Stimulated activated naive CD8-positive, alpha-beta T cell treated with anti-CD3 and anti-CD28 coated beads, Interleukin-15, Interleukin-2, amounts not matched to agents 100 ng/mL and 50 ng/mL, for 24 hours (primary cell): ENCODE results near the gene SLC35E3.

ENCODE experiments used
- H3K27ac Mint-ChIP-seq: one replicate; pipeline ENCODE4 v1.8.0; 2021; ENCODE audit warnings: mild to moderate bottlenecking, mixed read lengths
- H3K27me3 Mint-ChIP-seq: one replicate; pipeline ENCODE4 v1.8.0; 2021; ENCODE audit warnings: mixed read lengths
- H3K36me3 Mint-ChIP-seq: one replicate; pipeline ENCODE4 v1.8.0; 2021; ENCODE audit warnings: low read depth, mixed read lengths
- H3K4me1 Mint-ChIP-seq: one replicate; pipeline ENCODE4 v1.8.0; 2021; ENCODE audit warnings: low read depth, mixed read lengths
- H3K4me3 Mint-ChIP-seq: one replicate; pipeline ENCODE4 v1.8.0; 2021; ENCODE audit warnings: mild to moderate bottlenecking, mixed read lengths
- H3K9me3 Mint-ChIP-seq: one replicate; pipeline ENCODE4 v1.8.0; 2021; ENCODE audit warnings: mixed read lengths

SLC35E3 gene

DNA sequence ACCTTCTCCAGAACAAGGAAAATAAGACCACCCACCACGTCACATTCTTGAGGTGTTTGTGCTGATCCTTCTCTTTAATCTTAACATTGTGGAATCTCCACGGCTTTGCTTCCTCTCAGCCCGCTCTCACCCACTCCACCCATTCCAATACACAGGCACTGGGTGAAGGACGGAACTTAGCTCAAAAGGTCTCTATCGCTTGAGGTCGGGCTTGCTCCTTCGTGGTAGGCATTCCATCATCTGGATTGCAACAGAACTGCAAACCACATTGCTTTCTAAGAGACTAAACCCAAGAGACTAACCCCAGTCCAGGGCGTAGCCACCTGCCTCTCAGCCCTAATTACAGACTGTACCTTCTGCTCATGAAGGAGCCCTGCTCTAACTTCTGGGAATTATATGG, 38.0 kb downstream of the SLC35E3 start:
- Mint-ChIP-seq H3K4me1 (peaks cover 4% of the 10 kb centered on the region), H3K36me3 (no peaks in the 10 kb centered on the region), H3K4me3 (no peak overlapping the region), H3K9me3 (no peaks in the 10 kb centered on the region), H3K27ac (no peak overlapping the region), H3K27me3 (no peaks in the 10 kb centered on the region)

DNA sequence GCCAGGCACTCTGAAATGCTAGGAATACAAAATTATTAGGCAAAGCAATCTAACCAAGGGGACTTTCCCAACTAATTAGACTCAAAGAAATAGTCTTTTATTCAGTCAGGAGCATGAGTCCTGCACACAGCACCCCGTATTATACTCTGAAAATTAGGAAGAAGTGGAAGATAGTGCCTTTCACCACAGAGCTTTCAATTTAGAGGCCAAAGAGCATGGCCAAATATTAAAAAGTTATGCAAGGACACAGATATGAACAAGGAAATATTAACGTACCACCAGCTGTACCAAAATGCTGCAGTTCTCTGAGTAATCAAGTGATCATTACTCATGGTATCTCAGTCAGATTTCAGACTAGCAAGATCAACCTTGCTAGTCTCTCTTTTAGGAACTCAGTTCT, 39.4 kb downstream of the SLC35E3 start:
- Mint-ChIP-seq H3K27me3 (no peaks in the 10 kb centered on the region), H3K4me3 (no peak overlapping the region), H3K36me3 (no peaks in the 10 kb centered on the region), H3K9me3 (no peaks in the 10 kb centered on the region), H3K27ac (no peak overlapping the region), H3K4me1 (peaks cover 4% of the 10 kb centered on the region)

DNA sequence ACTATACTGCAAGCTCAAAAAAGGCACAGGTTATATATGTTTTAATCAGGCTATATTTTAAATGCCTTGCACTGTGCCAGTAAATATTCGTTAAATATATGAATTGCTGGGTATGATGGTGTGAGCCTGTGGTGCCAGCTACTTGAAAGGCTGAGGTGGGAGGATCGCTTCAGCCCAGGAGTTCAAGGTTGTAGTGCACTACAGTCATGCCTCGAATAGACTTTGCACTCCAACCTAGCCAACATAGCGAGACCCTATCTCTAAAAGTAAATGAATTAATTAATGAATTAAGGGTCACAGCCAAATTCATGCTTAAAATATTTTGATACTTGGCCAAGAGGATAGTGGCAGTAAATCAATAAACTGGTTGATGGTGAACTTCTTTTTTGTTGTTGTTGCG, 39.8 kb downstream of the SLC35E3 start:
- H3K9me3 Mint-ChIP-seq = no peaks in the 10 kb centered on the region
- no peak overlapping the region for H3K4me3 Mint-ChIP-seq
- peaks cover 4% of the 10 kb centered on the region for H3K4me1 Mint-ChIP-seq
- H3K27me3 Mint-ChIP-seq = no peaks in the 10 kb centered on the region
- H3K36me3 Mint-ChIP-seq = no peaks in the 10 kb centered on the region
- H3K27ac Mint-ChIP-seq = no peak overlapping the region

DNA sequence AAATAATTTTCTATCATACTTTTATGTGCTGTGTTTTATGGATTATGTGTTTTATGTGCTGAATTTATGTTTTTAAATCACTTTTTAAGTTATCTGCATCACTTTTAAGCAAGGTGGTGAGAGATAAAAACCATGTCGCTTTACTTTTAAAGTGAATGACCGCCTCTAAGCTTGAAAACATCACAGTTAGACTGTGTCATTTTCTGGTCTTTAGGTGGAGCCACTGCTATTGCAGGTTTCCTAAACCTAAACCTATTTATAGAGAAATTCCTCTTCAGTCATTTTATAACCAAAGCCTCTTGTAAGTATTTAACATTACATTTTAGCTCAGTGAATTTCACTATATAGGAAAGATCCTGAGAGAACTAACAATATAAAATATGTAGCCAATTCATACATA, 41.0 kb downstream of the SLC35E3 start:
- Mint-ChIP-seq H3K36me3 (no peaks in the 10 kb centered on the region), H3K9me3 (no peaks in the 10 kb centered on the region), H3K4me1 (peaks cover 4% of the 10 kb centered on the region), H3K27ac (no peak overlapping the region), H3K4me3 (no peak overlapping the region), H3K27me3 (no peaks in the 10 kb centered on the region)

DNA sequence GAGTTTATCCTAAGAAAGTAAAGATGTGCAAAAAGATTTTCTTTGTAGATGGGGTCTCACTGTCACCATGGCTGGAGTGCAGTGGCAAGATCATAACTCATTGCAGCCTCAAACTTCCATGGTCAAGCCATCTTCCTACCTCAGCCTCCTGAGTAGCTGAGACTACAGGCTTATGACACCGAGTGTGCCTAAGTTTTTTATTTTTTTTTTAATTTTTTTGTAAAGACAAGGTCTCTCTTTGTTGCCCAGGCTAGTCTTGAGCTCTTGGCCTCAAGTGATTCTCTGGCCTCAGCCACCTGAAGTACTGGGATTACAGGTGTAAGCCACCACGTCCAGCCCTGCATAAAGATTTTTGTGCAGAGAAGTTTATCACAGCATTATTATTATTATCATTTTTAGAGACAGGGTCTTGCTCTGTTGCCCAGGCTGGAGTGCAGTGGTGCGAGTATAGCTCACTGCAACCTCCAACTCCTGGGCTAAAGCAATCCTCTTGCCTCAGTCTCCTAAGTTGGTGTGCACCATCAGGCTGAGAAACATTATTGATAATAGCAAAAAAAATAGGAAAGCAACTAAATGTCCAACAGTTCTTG, 42.7 kb downstream of the SLC35E3 start:
- Mint-ChIP-seq H3K4me3 (no peak overlapping the region), H3K27me3 (no peaks in the 10 kb centered on the region), H3K27ac (no peak overlapping the region), H3K9me3 (no peaks in the 10 kb centered on the region), H3K36me3 (no peaks in the 10 kb centered on the region), H3K4me1 (peaks cover 4% of the 10 kb centered on the region)

DNA sequence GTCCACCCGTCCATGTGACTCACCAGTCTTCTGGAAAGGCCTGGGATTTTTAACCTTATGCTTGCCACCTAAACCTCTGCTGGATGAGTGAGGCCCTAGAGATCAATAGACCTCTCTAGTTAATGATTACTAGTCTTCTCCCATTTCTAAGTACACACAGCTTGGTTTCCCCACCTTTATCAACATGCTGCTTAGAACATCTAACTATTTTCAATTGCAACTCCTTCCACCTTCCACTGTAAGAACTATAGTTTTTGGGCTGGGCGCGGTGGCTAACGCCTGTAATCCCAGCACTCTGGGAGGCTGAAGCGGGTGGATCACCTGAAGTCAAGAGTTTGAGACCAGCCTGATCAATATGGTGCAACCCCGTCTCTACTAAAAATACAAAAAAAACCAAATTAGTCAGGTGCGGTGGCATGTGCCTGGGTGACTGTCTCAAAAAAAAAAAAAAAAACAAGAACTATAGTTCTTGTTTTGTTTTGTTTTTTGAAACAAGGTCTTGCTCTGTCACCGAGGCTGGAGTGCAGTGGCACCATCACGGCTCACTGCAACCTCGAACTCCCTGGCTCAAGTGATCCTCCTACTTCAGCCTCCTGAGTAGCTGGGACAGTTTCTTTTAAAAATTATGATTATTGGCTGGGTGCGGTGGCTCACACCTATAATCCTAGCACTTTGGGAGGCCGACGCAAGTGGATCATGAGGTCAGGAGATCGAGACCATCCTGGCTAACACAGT, 43.3 kb downstream of the SLC35E3 start:
- H3K27me3 Mint-ChIP-seq = no peaks in the 10 kb centered on the region
- H3K27ac Mint-ChIP-seq = no peak overlapping the region
- no peak overlapping the region for H3K4me3 Mint-ChIP-seq
- H3K9me3 Mint-ChIP-seq = no peaks in the 10 kb centered on the region
- no peaks in the 10 kb centered on the region for H3K36me3 Mint-ChIP-seq
- peaks cover 4% of the 10 kb centered on the region for H3K4me1 Mint-ChIP-seq

DNA sequence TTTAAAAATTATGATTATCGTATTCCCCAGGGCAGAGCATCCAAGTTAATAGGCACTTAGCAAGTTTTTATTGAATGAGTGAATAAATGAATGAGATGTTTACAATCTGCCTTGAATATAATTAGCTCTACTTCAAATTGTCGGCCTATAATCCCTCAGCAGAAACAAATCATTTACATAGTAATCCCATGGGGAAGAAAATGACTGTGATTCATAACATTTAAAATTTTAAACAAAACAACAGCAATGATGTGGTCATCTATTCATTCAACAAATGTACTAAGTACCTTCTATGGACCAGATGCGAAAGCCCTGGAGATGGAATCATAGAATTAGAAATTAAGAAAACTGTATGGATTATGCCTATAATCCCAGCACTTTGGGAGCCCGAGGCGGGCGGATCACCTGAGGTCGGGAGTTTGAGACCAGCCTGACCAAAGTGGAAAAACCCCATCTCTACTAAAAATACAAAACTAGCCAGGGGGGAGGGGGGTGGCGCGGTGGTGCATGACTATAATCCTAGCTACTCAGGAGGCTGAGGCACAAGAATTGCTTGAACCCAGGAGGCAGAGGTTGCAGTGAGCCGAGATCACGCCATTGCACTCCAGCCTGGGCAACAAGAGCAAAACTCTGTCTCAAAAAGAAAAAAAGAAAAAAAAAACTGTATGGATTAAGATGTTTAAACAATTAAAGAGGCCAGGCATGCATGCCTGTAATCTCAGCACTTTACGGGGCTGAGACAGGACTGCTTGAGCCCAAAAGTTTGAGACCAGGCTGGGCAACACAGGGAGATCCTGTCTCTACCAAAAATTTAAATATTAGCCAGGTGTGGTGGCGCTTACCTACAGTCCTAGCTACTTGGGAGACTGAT, 44.3 kb downstream of the SLC35E3 start:
- H3K4me3 Mint-ChIP-seq = no peak overlapping the region
- H3K27me3 Mint-ChIP-seq = no peaks in the 10 kb centered on the region
- no peak overlapping the region for H3K27ac Mint-ChIP-seq
- no peaks in the 10 kb centered on the region for H3K36me3 Mint-ChIP-seq
- H3K4me1 Mint-ChIP-seq = peaks cover 4% of the 10 kb centered on the region
- no peaks in the 10 kb centered on the region for H3K9me3 Mint-ChIP-seq

DNA sequence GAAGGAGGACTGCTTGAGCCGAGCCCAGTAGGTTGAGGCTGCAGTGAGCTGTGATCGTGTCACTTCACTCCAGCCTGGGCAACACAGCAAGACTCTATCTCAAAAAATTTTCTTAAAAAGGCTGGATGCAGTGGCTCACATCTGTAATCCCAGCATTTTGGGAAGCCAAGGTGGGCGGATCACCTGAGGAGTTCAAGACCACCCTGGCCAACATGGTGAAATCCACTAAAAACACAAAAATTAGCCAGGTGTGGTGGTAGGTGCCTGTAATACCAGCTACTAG, 44.9 kb downstream of the SLC35E3 start:
- Mint-ChIP-seq H3K4me3 (no peak overlapping the region), H3K9me3 (no peaks in the 10 kb centered on the region), H3K4me1 (peaks cover 4% of the 10 kb centered on the region), H3K36me3 (no peaks in the 10 kb centered on the region), H3K27me3 (no peaks in the 10 kb centered on the region), H3K27ac (no peak overlapping the region)

DNA sequence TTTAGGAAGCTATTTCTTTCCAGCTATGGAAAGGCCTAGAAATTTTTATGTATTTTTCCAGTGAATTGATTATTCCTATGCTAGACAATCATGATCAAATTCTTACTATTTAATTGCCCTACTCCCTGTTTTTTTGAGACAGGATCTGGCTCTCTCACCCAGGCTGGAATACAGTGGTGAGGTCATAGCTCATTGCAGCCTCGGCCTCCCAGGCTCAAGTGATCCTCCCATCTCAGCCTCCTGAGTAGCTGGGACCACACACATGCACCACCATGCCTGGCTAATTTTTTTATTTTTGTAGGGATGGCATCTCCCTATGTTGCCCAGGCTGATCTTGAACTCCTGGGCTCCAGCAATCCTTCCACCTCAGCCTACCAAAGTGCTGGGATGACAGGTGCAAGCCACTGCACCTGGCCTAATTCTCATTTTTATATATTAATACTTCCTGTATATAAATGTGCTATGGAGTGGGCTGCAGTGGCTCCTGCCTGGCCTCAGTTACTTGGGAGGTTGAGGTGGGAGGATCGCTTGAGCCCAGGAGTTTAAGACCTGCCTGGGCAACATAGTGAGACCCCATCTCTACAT, 46.0 kb downstream of the SLC35E3 start:
- Mint-ChIP-seq H3K9me3 (no peaks in the 10 kb centered on the region), H3K36me3 (no peaks in the 10 kb centered on the region), H3K4me1 (peaks cover 4% of the 10 kb centered on the region), H3K27me3 (no peaks in the 10 kb centered on the region), H3K27ac (no peak overlapping the region), H3K4me3 (no peak overlapping the region)

DNA sequence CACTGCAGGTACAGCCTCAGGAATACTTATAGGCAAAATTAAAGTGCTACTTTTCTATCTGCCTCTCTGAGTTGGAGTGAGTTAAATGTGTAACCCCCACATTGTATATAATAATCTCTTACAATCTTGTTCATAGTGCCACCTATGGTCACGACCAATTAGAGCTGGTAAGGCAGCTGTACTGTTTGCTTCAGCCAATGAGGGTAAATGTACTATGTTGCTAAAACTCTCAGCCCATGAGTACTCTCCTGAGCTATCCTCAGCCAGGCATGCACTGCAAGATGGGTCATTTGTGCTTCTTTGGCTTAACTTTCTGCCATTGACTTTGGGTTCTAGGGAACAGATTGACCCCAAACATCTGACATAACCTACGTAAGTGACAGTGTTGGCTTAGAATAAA, 47.0 kb downstream of the SLC35E3 start:
- H3K9me3 Mint-ChIP-seq = no peaks in the 10 kb centered on the region
- H3K4me1 Mint-ChIP-seq = no peaks in the 10 kb centered on the region
- H3K27me3 Mint-ChIP-seq = no peaks in the 10 kb centered on the region
- H3K27ac Mint-ChIP-seq = no peak overlapping the region
- no peaks in the 10 kb centered on the region for H3K36me3 Mint-ChIP-seq
- no peak overlapping the region for H3K4me3 Mint-ChIP-seq

DNA sequence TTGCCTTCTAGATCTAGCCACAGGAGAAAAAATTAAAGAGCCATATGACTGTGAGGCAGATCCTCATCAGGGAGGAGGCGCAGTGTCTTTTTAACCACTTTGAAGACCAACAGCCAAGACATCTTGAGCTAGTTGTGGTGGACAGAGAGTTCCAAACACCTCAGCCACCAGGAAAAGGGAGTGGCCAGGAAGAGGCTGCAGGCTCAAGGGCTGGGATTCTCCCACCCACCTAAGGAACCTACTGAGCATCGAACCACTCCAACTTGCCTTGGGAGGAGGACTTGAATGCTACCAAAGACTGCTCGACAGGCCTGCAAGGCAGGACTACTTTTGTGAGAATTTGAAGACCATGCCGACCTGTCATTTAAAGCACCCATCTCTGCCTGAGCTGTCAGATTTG, 47.5 kb downstream of the SLC35E3 start:
- H3K4me1 Mint-ChIP-seq = no peaks in the 10 kb centered on the region
- no peaks in the 10 kb centered on the region for H3K27me3 Mint-ChIP-seq
- no peak overlapping the region for H3K27ac Mint-ChIP-seq
- no peaks in the 10 kb centered on the region for H3K36me3 Mint-ChIP-seq
- H3K4me3 Mint-ChIP-seq = no peak overlapping the region
- no peaks in the 10 kb centered on the region for H3K9me3 Mint-ChIP-seq

DNA sequence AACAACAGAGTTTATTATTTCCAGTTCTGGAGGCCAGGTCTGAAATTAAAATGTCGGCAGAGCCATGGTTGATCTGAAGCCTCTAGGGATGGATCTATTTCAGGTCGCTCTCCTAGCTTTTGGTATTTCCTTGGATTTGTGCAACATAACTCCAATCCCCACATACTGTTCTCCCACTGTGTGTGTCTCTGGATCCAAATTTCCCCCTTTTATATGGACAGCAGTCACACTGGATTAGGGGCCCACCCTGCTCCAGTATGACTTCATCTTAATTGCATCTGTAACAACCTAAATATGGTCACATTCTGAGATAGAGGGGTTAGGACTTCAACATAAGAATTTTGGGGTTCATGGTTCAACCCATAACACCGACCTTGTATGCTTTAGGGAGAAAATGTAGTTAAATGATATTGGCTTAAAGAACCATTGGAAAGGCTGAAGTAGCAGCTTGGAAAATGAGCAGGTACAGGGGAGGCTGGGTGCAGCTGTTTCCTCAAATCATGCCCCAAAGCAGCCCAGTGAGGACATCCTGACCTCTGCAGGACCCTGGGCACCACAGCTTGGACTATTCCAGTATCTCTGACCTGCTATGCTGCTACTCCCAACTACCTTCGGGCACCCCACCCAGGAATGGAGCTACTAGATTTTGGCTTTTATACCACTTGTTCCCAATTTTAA, 48.1 kb downstream of the SLC35E3 start:
- no peaks in the 10 kb centered on the region for H3K9me3 Mint-ChIP-seq
- no peak overlapping the region for H3K27ac Mint-ChIP-seq
- H3K4me1 Mint-ChIP-seq = no peaks in the 10 kb centered on the region
- no peaks in the 10 kb centered on the region for H3K36me3 Mint-ChIP-seq
- H3K27me3 Mint-ChIP-seq = no peaks in the 10 kb centered on the region
- no peak overlapping the region for H3K4me3 Mint-ChIP-seq

DNA sequence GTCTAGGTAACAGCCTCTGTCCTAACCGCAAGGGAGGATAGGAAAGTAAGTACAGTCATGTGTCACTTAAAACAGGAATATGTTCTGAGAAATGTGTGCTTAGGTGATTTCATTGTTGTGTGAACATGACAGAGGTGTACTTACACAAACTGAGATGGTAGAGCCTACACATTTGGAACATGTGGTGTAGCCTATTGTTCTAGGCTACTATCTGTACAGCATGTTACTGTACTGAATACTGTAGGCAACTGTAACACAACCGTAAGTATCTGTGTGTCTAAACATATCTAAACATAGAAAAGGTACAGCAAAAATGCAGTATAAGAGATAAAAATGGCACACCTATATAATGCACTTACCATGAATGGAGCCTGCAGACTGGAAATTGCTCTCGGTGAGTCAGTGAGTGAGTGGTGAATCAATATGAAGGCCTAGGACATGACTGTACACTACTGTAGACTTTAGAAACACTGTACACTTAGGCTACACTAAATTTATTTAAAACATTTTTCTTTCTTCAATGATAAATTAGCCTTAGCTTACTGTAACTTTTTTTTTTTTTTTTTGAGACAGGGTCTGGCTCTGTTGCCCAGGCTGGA, 48.8 kb downstream of the SLC35E3 start:
- no peaks in the 10 kb centered on the region for H3K27me3 Mint-ChIP-seq
- no peaks in the 10 kb centered on the region for H3K36me3 Mint-ChIP-seq
- no peaks in the 10 kb centered on the region for H3K4me1 Mint-ChIP-seq
- no peaks in the 10 kb centered on the region for H3K9me3 Mint-ChIP-seq
- H3K27ac Mint-ChIP-seq = no peak overlapping the region
- H3K4me3 Mint-ChIP-seq = no peak overlapping the region

DNA sequence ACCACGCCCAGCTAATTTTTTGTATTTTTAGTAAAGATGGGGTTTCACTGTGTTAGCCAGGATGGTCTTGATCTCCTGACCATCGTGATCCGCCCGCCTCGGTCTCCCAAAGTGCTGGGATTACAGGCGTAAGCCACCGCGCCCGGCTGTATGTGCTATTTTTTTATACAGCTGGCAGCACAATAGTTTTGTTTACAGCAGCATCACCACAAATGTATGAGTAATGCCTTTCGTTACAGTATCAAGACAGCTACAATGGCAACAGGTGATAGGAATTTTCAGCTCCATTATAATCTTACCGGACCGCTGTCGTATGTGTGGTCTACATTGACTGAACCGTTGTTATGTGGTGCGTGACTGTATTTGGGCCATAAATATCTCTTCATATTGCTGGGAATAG, 50.4 kb downstream of the SLC35E3 start:
- Mint-ChIP-seq H3K4me3 (no peak overlapping the region), H3K27ac (no peak overlapping the region), H3K27me3 (no peaks in the 10 kb centered on the region), H3K9me3 (no peaks in the 10 kb centered on the region), H3K36me3 (no peaks in the 10 kb centered on the region), H3K4me1 (no peaks in the 10 kb centered on the region)

DNA sequence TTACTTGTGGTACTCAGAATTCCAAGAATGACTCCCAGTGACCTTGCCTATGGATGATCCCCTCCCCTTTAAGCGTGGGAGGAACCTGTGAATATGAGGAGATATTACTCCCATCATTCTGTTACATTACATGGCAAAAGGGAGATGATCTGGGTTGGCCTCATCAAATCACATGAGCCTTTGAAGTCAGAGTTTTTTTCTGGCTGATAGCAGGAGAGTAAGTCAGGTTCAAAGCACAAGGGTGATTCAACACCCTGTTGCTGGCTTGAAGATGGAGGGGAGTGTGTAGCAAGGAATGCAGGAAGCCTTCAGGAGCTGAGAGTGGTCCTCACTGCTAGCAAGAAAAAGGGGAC, 52.9 kb downstream of the SLC35E3 start:
- no peaks in the 10 kb centered on the region for H3K4me1 Mint-ChIP-seq

More for the DNA sequence above, 52.9 kb downstream of the SLC35E3 start:
- Mint-ChIP-seq H3K9me3 (no peaks in the 10 kb centered on the region), H3K4me3 (no peak overlapping the region), H3K27me3 (no peaks in the 10 kb centered on the region), H3K36me3 (no peaks in the 10 kb centered on the region), H3K27ac (no peak overlapping the region)
